ENCODE data around the gene NEURL1.
A peak's percentile ranks its signal among the peaks of the same experiment; 100 is the strongest.

The NEURL1 gene

DNA sequence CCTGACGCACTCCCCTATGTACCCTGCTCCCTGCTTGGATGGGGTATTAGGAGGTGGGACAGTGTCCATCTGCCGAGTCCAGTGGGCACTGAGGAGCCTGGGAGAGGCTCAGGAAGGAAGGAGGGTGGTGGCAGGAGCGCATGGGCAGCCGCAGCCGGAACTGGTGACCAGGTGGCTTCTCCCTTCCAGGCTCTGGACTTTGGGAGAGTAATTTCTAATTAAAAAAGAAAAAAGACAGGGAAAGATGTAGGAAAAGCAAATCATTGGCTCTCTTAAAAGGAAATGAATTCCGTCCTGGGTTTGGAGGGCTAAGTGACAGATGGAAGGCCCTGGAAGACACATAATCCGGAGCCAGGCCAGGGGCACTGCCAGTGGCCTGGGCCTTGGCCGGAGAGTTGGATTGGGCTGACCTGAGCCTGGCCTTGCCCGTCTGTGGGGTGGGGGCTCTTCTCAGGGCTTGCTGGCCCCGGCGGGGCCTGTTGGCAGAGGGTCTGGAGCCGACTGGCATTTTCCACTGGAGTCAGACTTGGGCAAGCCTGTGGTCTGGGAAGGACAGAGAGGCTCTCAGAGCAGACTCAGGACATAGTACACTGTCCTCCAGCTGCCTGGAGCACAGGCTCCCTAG lies 63.0 kb downstream of the NEURL1 start:
- Histone ChIP-seq H3K14ac (ENCODE audit: low read length in 2 of 2) (no peak overlapping the region), H3K9ac (ENCODE audit: low read length) (no peak overlapping the region), H2BK120ac (ENCODE audit: low read depth, low read length) (no peak overlapping the region), H3K4me2 (ENCODE audit: low read length, poor library complexity, severe bottlenecking) (no peak overlapping the region), H3K27me3 (ENCODE audit: control insufficient read depth in 1 of 2, insufficient read depth in 1 of 2, low read length in 2 of 2) (peaks cover 92% of the 10 kb centered on the region in 2 experiments), H3K23ac (ENCODE audit: low read length in 2 of 2) (no peak overlapping the region), H3K4ac (ENCODE audit: low read depth in 1 of 2, low read length in 2 of 2) (no peak overlapping the region), H3K4me3 (ENCODE audit: insufficient read depth in 1 of 2, low read depth in 1 of 2, low read length in 2 of 2) (no peak overlapping the region), H2BK12ac (ENCODE audit: low read length in 2 of 2) (no peak overlapping the region), H3K79me1 (replicated peaks; ENCODE audit: low read length, poor library complexity, severe bottlenecking) (no peaks in the 10 kb centered on the region), H3K27ac (ENCODE audit: low read length, poor library complexity, severe bottlenecking) (no peak overlapping the region), H3K4me1 (ENCODE audit: control insufficient read depth, insufficient read depth, low read depth, low read length) (peaks cover 14% of the 10 kb centered on the region), H3K36me3 (ENCODE audit: control insufficient read depth in 1 of 2, insufficient read depth in 2 of 2, low read depth in 1 of 2, low read length in 2 of 2) (no peaks in the 10 kb centered on the region), H4K91ac (ENCODE audit: low read length) (no peak overlapping the region), H2AFZ (ENCODE audit: low read depth, low read length) (no peak overlapping the region), H2AK5ac (ENCODE audit: low read length, severe bottlenecking) (no peak overlapping the region), H2BK5ac (ENCODE audit: low read depth, low read length, poor library complexity, severe bottlenecking) (no peak overlapping the region), H3K18ac (ENCODE audit: low read depth in 1 of 2, low read length in 2 of 2) (no peak overlapping the region), H2BK15ac (ENCODE audit: low read depth, poor library complexity, severe bottlenecking) (no peak overlapping the region), H3K9me3 (ENCODE audit: control insufficient read depth, low read length) (peaks cover 6% of the 10 kb centered on the region), H4K8ac (ENCODE audit: low read length) (no peak overlapping the region)
- DNase-seq = no peak
- WGBS = 94% methylated on average over 12 of the region's 12 CpGs

GRCh38 chr10:103557455-103557854 lies 64.0 kb downstream of the NEURL1 start:
- H4K8ac ChIP-seq (ENCODE audit: low read length) = no peak overlapping the region
- no peak overlapping the region for H2BK5ac ChIP-seq (ENCODE audit: low read depth, low read length, poor library complexity, severe bottlenecking)
- no peak overlapping the region for H3K4me2 ChIP-seq (ENCODE audit: low read length, poor library complexity, severe bottlenecking)
- no peak overlapping the region for H2BK12ac ChIP-seq (ENCODE audit: low read length in 2 of 2)
- no peak for DNase-seq
- H3K9me3 ChIP-seq (ENCODE audit: control insufficient read depth, low read length) = peaks cover 6% of the 10 kb centered on the region
- no peak overlapping the region for H2AFZ ChIP-seq (ENCODE audit: low read depth, low read length)
- no peak overlapping the region for H3K14ac ChIP-seq (ENCODE audit: low read length in 2 of 2)
- no peak overlapping the region for H3K4me3 ChIP-seq (ENCODE audit: insufficient read depth in 1 of 2, low read depth in 1 of 2, low read length in 2 of 2)
- H3K27ac ChIP-seq (ENCODE audit: low read length, poor library complexity, severe bottlenecking) = no peak overlapping the region
- H3K18ac ChIP-seq (ENCODE audit: low read depth in 1 of 2, low read length in 2 of 2) = peak overlapping the region in 1 of 2 experiments; percentile 48
- no peak overlapping the region for H2BK15ac ChIP-seq (ENCODE audit: low read depth, poor library complexity, severe bottlenecking)
- H4K91ac ChIP-seq (ENCODE audit: low read length) = no peak overlapping the region
- peaks cover 14% of the 10 kb centered on the region for H3K4me1 ChIP-seq (ENCODE audit: control insufficient read depth, insufficient read depth, low read depth, low read length)
- no peak overlapping the region for H2BK120ac ChIP-seq (ENCODE audit: low read depth, low read length)
- WGBS = over 99% methylated on average over 5 of the region's 10 CpGs
- H3K4ac ChIP-seq (ENCODE audit: low read depth in 1 of 2, low read length in 2 of 2) = no peak overlapping the region
- no peaks in the 10 kb centered on the region for H3K36me3 ChIP-seq (ENCODE audit: control insufficient read depth in 1 of 2, insufficient read depth in 2 of 2, low read depth in 1 of 2, low read length in 2 of 2)
- no peak overlapping the region for H3K9ac ChIP-seq (ENCODE audit: low read length)
- no peak overlapping the region for H3K23ac ChIP-seq (ENCODE audit: low read length in 2 of 2)
- H2AK5ac ChIP-seq (ENCODE audit: low read length, severe bottlenecking) = no peak overlapping the region
- H3K79me1 ChIP-seq (replicated peaks; ENCODE audit: low read length, poor library complexity, severe bottlenecking) = no peaks in the 10 kb centered on the region
- peaks cover 90 to 91% of the 10 kb centered on the region in 2 experiments for H3K27me3 ChIP-seq (ENCODE audit: control insufficient read depth in 1 of 2, insufficient read depth in 1 of 2, low read length in 2 of 2)

DNA sequence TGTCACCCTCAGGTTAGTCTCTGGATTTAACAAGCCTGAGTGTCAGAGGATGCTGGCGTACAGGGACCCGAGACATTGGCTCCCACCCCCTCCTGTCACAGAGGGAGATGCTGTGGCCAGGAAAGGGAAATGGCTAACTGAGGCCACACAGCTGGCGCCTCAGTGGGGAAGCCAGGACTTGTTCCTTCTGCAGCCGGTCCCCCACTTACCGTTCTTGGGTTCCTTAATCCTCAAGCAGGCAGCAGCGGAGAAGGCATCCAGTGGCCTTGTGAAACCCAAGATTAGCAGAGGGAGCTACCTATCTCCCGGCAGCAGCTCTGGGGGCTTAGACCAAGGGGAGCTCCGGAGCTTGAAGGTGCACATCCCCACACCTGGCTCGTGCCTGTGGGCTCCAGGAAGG lies 65.4 kb downstream of the NEURL1 start:
- Histone ChIP-seq H2BK5ac (ENCODE audit: low read depth, low read length, poor library complexity, severe bottlenecking) (no peak overlapping the region), H3K79me1 (replicated peaks; ENCODE audit: low read length, poor library complexity, severe bottlenecking) (no peaks in the 10 kb centered on the region), H3K14ac (ENCODE audit: low read length in 2 of 2) (peak overlapping the region in 1 of 2 experiments; percentile 11), H3K9ac (ENCODE audit: low read length) (no peak overlapping the region), H4K91ac (ENCODE audit: low read length) (no peak overlapping the region), H2BK12ac (ENCODE audit: low read length in 2 of 2) (no peak overlapping the region), H3K27ac (ENCODE audit: low read length, poor library complexity, severe bottlenecking) (no peak overlapping the region), H3K4me3 (ENCODE audit: insufficient read depth in 1 of 2, low read depth in 1 of 2, low read length in 2 of 2) (no peak overlapping the region), H3K4me2 (ENCODE audit: low read length, poor library complexity, severe bottlenecking) (no peak overlapping the region), H3K4me1 (ENCODE audit: control insufficient read depth, insufficient read depth, low read depth, low read length) (peaks cover 15% of the 10 kb centered on the region), H3K23ac (ENCODE audit: low read length in 2 of 2) (no peak overlapping the region), H2BK15ac (ENCODE audit: low read depth, poor library complexity, severe bottlenecking) (no peak overlapping the region), H2AK5ac (ENCODE audit: low read length, severe bottlenecking) (no peak overlapping the region), H4K8ac (ENCODE audit: low read length) (no peak overlapping the region), H3K36me3 (ENCODE audit: control insufficient read depth in 1 of 2, insufficient read depth in 2 of 2, low read depth in 1 of 2, low read length in 2 of 2) (no peaks in the 10 kb centered on the region), H3K4ac (ENCODE audit: low read depth in 1 of 2, low read length in 2 of 2) (no peak overlapping the region), H3K9me3 (ENCODE audit: control insufficient read depth, low read length) (peaks cover 6% of the 10 kb centered on the region), H3K18ac (ENCODE audit: low read depth in 1 of 2, low read length in 2 of 2) (no peak overlapping the region), H2AFZ (ENCODE audit: low read depth, low read length) (no peak overlapping the region), H3K27me3 (ENCODE audit: control insufficient read depth in 1 of 2, insufficient read depth in 1 of 2, low read length in 2 of 2) (peaks cover 85 to 87% of the 10 kb centered on the region in 2 experiments), H2BK120ac (ENCODE audit: low read depth, low read length) (no peak overlapping the region)
- WGBS = 77% methylated on average over 9 of the region's 9 CpGs
- DNase-seq = no peak

GRCh38 chr10:103559776-103560175 lies 66.3 kb downstream of the NEURL1 start:
- no peak overlapping the region for H2BK5ac ChIP-seq (ENCODE audit: low read depth, low read length, poor library complexity, severe bottlenecking)
- no peak overlapping the region for H3K9ac ChIP-seq (ENCODE audit: low read length)
- 89% methylated on average over 9 of the region's 9 CpGs for WGBS

More at GRCh38 chr10:103559776-103560175, 66.3 kb downstream of the NEURL1 start:
- Histone ChIP-seq H3K18ac (ENCODE audit: low read depth in 1 of 2, low read length in 2 of 2) (no peak overlapping the region), H3K36me3 (ENCODE audit: control insufficient read depth in 1 of 2, insufficient read depth in 2 of 2, low read depth in 1 of 2, low read length in 2 of 2) (no peaks in the 10 kb centered on the region), H2AFZ (ENCODE audit: low read depth, low read length) (no peak overlapping the region), H4K91ac (ENCODE audit: low read length) (peak overlapping the region; percentile 14), H3K9me3 (ENCODE audit: control insufficient read depth, low read length) (peaks cover 6% of the 10 kb centered on the region), H3K27me3 (ENCODE audit: control insufficient read depth in 1 of 2, insufficient read depth in 1 of 2, low read length in 2 of 2) (peaks cover 85 to 87% of the 10 kb centered on the region in 2 experiments), H2BK15ac (ENCODE audit: low read depth, poor library complexity, severe bottlenecking) (no peak overlapping the region), H3K4me1 (ENCODE audit: control insufficient read depth, insufficient read depth, low read depth, low read length) (peaks cover 20% of the 10 kb centered on the region), H3K27ac (ENCODE audit: low read length, poor library complexity, severe bottlenecking) (no peak overlapping the region), H4K8ac (ENCODE audit: low read length) (no peak overlapping the region), H2BK12ac (ENCODE audit: low read length in 2 of 2) (no peak overlapping the region), H3K14ac (ENCODE audit: low read length in 2 of 2) (peak overlapping the region in 1 of 2 experiments; percentile 45), H3K4me2 (ENCODE audit: low read length, poor library complexity, severe bottlenecking) (no peak overlapping the region), H2BK120ac (ENCODE audit: low read depth, low read length) (no peak overlapping the region), H2AK5ac (ENCODE audit: low read length, severe bottlenecking) (no peak overlapping the region), H3K4ac (ENCODE audit: low read depth in 1 of 2, low read length in 2 of 2) (no peak overlapping the region), H3K79me1 (replicated peaks; ENCODE audit: low read length, poor library complexity, severe bottlenecking) (no peaks in the 10 kb centered on the region), H3K4me3 (ENCODE audit: insufficient read depth in 1 of 2, low read depth in 1 of 2, low read length in 2 of 2) (no peak overlapping the region), H3K23ac (ENCODE audit: low read length in 2 of 2) (no peak overlapping the region)
- no peak for DNase-seq
